Thymus (tissue), 11 donors: ENCODE data around the gene SLC25A13. TPM values are rescaled to one million over a fixed set of nuclear protein-coding genes. Genes with fewer than 3 reads are reported as not detected.

ENCODE experiments used
- DNase-seq, 9 donors: peaks; one replicate each; pipeline ENCODE4 v3.0.0-alpha.2; 2013; ENCODE audit warnings: low spot score in 9 of 9, low read depth in 6 of 9, missing footprints in 1 of 9
- H3K27ac ChIP-seq, 2 donors: one replicate each; pipeline ENCODE4 v1.5.1; 2013; ENCODE audit warnings: control low read depth in 1 of 2, low read depth in 1 of 2, low read length in 1 of 2, mild to moderate bottlenecking in 1 of 2, moderate library complexity in 1 of 2
- H3K27me3 ChIP-seq, 2 donors: one replicate each; pipeline ENCODE4 v1.5.1; 2013; ENCODE audit warnings: low read length in 1 of 2; ENCODE audit not compliant: control insufficient read depth in 2 of 2, insufficient read depth in 1 of 2
- H3K36me3 ChIP-seq, 2 donors: one replicate each; pipeline ENCODE4 v1.5.1; 2013; ENCODE audit warnings: low read length in 1 of 2, mild to moderate bottlenecking in 1 of 2, moderate library complexity in 1 of 2; ENCODE audit not compliant: control insufficient read depth in 2 of 2, insufficient read depth in 2 of 2
- H3K4me1 ChIP-seq, 2 donors: one replicate each; pipeline ENCODE4 v1.5.1; 2013; ENCODE audit warnings: low read length in 2 of 2; ENCODE audit not compliant: control insufficient read depth in 2 of 2, insufficient read depth in 2 of 2
- H3K4me3 ChIP-seq, 2 donors: one replicate each; pipeline ENCODE4 v1.5.1; 2013; ENCODE audit warnings: low read length in 2 of 2, control low read depth in 1 of 2, mild to moderate bottlenecking in 1 of 2
- H3K9me3 ChIP-seq, 2 donors: one replicate each; pipeline ENCODE4 v1.5.1; 2013; ENCODE audit warnings: low read length in 1 of 2, mild to moderate bottlenecking in 1 of 2; ENCODE audit not compliant: control insufficient read depth in 2 of 2, insufficient read depth in 1 of 2
- WGBS: extraction: QIAGEN DNeasy Blood & Tissue Kit; methylation state at CpG from one replicate; pipeline ENCODE4 v1.1.7; 2013; 5-methylcytosine and 5-hydroxymethylcytosine counted together
- polyA plus RNA-seq: library from polyadenylated mRNA; stranded (reverse); fragments of 200-250 nt; gene quantifications from one replicate; pipeline ENCODE4 v1.2.3, GENCODE V29; 2013
- total RNA-seq: library from RNA; stranded (reverse); fragments of 120-200 nt; gene quantifications from one replicate; pipeline ENCODE4 v1.2.4, GENCODE V29; 2013
- donor health status: healthy.

The SLC25A13 gene
- total and polyA plus RNA-seq, 2 donors, result 9.7 to 10.9 TPM

DNA sequence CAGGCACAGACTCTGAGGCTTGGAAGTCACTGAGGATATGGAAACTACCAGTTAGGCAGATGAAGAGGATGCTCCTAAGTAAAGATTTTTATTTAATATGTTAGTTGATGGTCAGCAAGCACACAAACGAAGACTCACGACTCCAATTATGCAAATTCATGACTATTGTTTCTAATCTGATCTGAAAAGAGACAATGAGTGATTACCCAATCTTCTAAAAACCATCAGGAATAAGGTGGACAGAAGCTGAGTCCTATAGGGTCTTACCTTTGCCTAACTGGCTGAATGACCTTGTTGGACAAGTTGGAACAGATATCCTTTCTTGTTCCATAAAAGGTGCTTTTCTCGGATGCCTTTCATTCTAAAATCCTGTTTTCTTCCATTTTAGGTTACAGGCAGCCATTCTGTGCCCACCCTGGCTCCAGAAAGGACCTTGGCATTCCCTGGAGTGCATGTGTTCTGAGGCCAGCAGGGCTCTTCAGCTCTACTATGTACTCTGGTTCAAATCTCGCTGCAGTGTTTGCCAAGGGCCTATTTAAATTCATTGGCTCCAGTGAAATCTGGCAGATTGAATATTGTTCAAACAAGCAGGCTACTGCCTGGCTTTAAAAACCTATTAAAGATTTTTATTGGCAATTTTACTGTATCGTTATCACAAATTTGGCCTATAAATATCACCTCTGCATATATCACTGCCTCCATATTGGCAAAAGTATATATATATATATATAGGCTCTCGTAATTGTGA lies 77.5 kb downstream of the SLC25A13 start:
- 81% methylated on average over 6 of the region's 6 CpGs for WGBS
- Histone ChIP-seq H3K4me3 (no peak overlapping the region), H3K27me3 (no peaks in the 10 kb centered on the region), H3K4me1 (no peaks in the 10 kb centered on the region), H3K36me3 (no peaks in the 10 kb centered on the region), H3K9me3 (no peaks in the 10 kb centered on the region), H3K27ac (no peak overlapping the region)
- no peak for DNase-seq

GRCh38 chr7:96243241-96243640 lies 78.7 kb downstream of the SLC25A13 start:
- H3K27ac ChIP-seq, result no peak overlapping the region
- DNase-seq, result no peak
- WGBS, result 97% methylated on average over 2 of the region's 2 CpGs

DNA sequence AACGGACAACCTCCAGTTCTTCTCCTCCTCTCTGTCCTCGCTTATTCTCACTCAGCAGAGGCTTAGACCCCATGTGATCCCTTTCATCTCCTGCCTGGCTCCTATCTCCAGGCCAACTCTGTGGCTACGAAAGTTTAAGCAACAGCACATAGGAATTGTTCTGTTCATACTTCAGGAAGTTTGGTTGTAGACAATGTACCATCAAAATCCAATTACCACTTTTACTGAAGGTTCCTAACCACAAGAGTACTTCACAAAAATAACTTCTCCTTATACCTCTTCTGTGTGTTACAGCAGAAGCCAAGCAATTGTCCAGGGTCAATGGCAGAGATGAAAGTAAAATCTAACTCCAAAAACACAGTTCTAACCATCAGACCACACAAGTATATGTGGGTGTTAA lies 80.0 kb downstream of the SLC25A13 start:
- no peaks in the 10 kb centered on the region for H3K36me3 ChIP-seq
- WGBS, result 60% methylated on average over 3 of the region's 3 CpGs
- DNase-seq, result no peak
- no peak overlapping the region for H3K4me3 ChIP-seq
- H3K27ac ChIP-seq, result no peak overlapping the region
- no peaks in the 10 kb centered on the region for H3K27me3 ChIP-seq
- no peaks in the 10 kb centered on the region for H3K4me1 ChIP-seq
- no peaks in the 10 kb centered on the region for H3K9me3 ChIP-seq

More at GRCh38 chr7:96243241-96243640, 78.7 kb downstream of the SLC25A13 start:
- no peak overlapping the region for H3K4me3 ChIP-seq
- no peaks in the 10 kb centered on the region for H3K36me3 ChIP-seq
- no peaks in the 10 kb centered on the region for H3K4me1 ChIP-seq
- H3K27me3 ChIP-seq, result no peaks in the 10 kb centered on the region
- no peaks in the 10 kb centered on the region for H3K9me3 ChIP-seq

DNA sequence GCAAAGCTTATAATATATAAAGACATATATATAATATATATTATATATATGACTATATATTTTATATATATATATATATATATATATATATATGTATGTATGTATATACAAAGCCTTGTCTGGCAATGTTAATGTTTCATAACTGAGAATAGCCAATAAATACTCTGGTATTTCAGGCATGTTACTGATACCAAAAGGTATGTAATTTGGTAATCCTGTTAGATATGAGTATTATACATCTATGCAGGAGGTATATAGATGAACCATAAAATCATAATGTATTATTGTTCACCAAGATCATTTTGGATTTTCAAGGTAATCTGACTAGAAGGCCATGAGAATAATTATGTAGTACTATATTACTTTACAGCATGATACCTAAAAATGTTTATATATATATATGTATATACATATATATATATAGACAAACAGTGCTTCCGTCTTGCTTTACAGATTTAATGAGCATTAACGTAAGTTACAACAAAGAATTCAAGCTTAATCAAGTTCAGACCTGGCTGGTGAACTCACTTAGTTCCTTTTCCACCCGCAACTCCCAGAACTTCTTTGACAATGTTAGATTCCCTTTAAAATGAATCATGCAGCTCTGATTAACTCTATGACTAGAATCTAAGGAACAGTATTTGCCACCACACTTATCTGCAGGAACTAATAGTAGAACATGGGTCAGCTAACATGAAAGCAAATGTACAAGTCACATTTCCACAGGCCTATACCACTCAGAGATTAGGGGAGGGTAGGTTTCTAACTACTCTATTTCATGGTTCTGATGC lies 82.7 kb downstream of the SLC25A13 start:
- H3K27ac ChIP-seq, result no peak overlapping the region
- H3K36me3 ChIP-seq, result no peaks in the 10 kb centered on the region
- no peak for DNase-seq
- no peaks in the 10 kb centered on the region for H3K27me3 ChIP-seq
- 95% methylated on average over 3 of the region's 3 CpGs for WGBS
- H3K4me1 ChIP-seq, result no peaks in the 10 kb centered on the region
- no peaks in the 10 kb centered on the region for H3K9me3 ChIP-seq
- no peak overlapping the region for H3K4me3 ChIP-seq

DNA sequence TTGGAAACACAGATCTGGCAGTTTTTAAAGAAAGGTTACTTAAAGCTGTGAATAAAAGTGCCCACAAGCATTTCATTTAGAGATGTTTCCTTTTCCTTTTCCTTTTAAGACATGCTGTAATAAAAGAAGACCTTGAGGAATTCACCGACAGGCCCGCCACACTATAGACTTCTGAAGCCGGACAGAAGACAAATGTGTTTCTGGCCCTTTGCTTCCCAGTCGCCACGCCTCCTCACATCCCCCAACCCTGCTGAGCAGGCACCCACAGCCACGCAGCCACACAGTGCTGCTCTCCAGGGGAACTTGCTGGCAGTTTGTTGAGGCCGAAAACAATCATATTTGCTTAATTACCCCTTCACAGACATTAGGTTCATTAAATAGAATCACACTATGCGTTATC lies 83.4 kb downstream of the SLC25A13 start:
- DNase-seq, result no peak
- no peaks in the 10 kb centered on the region for H3K9me3 ChIP-seq
- no peaks in the 10 kb centered on the region for H3K4me1 ChIP-seq
- H3K36me3 ChIP-seq, result no peaks in the 10 kb centered on the region
- H3K4me3 ChIP-seq, result no peak overlapping the region
- H3K27me3 ChIP-seq, result no peaks in the 10 kb centered on the region
- H3K27ac ChIP-seq, result no peak overlapping the region
- 79% methylated on average over 8 of the region's 8 CpGs for WGBS

DNA sequence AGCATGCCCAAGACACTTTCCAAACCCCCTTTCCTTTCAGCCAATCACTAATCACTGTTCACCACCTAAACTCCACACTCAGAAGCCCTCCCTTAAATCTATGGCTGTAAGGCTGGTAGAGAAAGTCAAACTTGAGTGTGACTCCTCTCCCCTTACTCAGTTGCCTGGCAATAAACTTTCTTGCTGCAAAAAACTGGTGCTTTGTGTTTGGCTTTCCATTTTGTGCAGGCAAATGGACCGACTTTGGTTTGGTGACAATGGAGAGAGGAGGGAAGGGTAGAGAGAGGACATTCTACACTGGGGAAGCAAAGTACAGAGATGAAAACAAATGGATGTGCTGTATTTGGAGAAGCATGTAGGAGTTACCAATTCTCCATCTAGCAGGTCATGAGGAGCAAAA lies 84.9 kb downstream of the SLC25A13 start:
- H3K27ac ChIP-seq, result no peak overlapping the region
- WGBS, result 98% methylated on average over 1 of the region's 1 CpG

GRCh38 chr7:96236198-96237039 lies 85.5 kb downstream of the SLC25A13 start:
- 83% methylated on average over 5 of the region's 5 CpGs for WGBS
- DNase-seq, result no peak
- no peaks in the 10 kb centered on the region for H3K36me3 ChIP-seq
- no peak overlapping the region for H3K27ac ChIP-seq
- H3K27me3 ChIP-seq, result no peaks in the 10 kb centered on the region
- no peaks in the 10 kb centered on the region for H3K4me1 ChIP-seq
- no peak overlapping the region for H3K4me3 ChIP-seq
- no peaks in the 10 kb centered on the region for H3K9me3 ChIP-seq

More for the DNA sequence above, 84.9 kb downstream of the SLC25A13 start:
- H3K27me3 ChIP-seq, result no peaks in the 10 kb centered on the region
- H3K4me3 ChIP-seq, result no peak overlapping the region
- no peaks in the 10 kb centered on the region for H3K4me1 ChIP-seq
- DNase-seq, result no peak
- no peaks in the 10 kb centered on the region for H3K9me3 ChIP-seq
- H3K36me3 ChIP-seq, result no peaks in the 10 kb centered on the region

GRCh38 chr7:96235281-96235680 lies 86.6 kb downstream of the SLC25A13 start:
- H3K27ac ChIP-seq, result no peak overlapping the region
- no peak for DNase-seq
- H3K4me3 ChIP-seq, result no peak overlapping the region
- H3K27me3 ChIP-seq, result no peaks in the 10 kb centered on the region
- 95% methylated on average over 2 of the region's 2 CpGs for WGBS
- H3K36me3 ChIP-seq, result no peaks in the 10 kb centered on the region
- H3K9me3 ChIP-seq, result no peaks in the 10 kb centered on the region
- H3K4me1 ChIP-seq, result no peaks in the 10 kb centered on the region
